Measurements from ENCODE around the gene TRAF4. TPM values are rescaled to one million over a fixed set of nuclear protein-coding genes. Genes with fewer than 3 reads are reported as not detected.

The TRAF4 gene
- total RNA-seq, 1 donor from 2014 or later, result 143 TPM

DNA sequence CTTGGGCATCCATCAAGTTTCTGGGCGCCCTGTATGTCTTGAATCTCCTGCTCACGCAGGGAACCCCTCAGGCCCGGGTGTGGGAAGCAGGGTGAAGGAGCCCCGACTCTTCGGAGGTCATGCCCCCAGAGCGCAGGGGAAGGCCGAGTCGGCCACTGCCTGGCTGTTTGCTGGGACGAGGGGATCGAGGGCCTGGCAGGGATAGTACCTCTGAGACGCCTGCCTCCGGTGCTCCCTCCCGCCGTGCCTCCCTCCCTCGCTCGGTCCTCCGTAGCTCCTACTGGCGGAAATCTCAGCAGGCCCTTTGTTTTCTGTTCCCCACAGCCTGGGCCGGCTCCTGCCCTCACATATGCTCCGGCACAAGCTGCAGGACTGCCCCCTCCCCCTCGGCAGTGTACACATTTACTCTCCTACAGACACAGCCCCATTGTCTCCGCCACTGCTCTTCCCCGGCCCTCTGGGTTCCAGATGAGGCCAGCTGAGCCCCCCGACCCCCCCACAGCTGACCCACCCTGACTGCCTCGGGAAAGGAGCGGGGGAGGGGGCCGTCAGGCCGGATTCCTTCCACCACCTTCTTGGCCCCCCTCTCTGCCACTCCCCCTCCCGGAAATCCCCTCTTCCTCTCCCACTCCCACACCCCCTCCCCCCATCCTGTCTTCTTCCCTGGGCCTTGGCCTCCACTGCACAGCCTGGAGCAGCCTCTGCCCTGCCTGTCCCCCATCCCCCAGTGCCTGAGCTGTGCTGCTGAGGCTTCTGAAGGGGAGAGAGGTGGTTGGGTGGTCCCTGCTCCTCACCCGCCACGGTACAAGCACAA, 1.4 kb downstream of the TRAF4 start:
- peak; percentile 27 for DNase-seq (ENCODE audit: low read depth)
- peaks cover 31% of the 10 kb centered on the region for H3K4me1 ChIP-seq (ENCODE audit: insufficient read depth, low read length)
- TF ChIP-seq EZH2 (IDR thresholded peaks at IDR 0.05; ENCODE audit: insufficient read depth, low read length) (no peak), CTCF (IDR thresholded peaks at IDR 0.05; ENCODE audit: insufficient read depth, low read depth, low read length) (no peak)
- no peaks in the 10 kb centered on the region for H3K27me3 Mint-ChIP-seq (ENCODE audit: low read depth, unreplicated experiment)
- FAIRE-seq, result no peak
- peak overlapping the region; percentile 92 for H3K9ac ChIP-seq (ENCODE audit: low read length)
- H3K4me3 Mint-ChIP-seq (ENCODE audit: unreplicated experiment), result peak overlapping the region; percentile 94
- H3K9me3 Mint-ChIP-seq (ENCODE audit: unreplicated experiment), result no peaks in the 10 kb centered on the region
- peaks cover 15% of the 10 kb centered on the region for H3K36me3 Mint-ChIP-seq (ENCODE audit: low read depth, unreplicated experiment)
- peaks cover 11% of the 10 kb centered on the region for H3K4me1 Mint-ChIP-seq (ENCODE audit: low read depth, unreplicated experiment)
- H3K27ac Mint-ChIP-seq (ENCODE audit: unreplicated experiment), result peak overlapping the region; percentile 92
- H3K4me3 ChIP-seq (ENCODE audit: insufficient read depth, low read depth, low read length), result peak overlapping the region; percentile 85
- peaks cover 54% of the 10 kb centered on the region for H3K79me2 ChIP-seq (ENCODE audit: insufficient read depth, low read length)
- H3K36me3 ChIP-seq (ENCODE audit: insufficient read depth, low read length), result peaks cover 7% of the 10 kb centered on the region
- H3K27ac ChIP-seq (ENCODE audit: low read depth, low read length), result peak overlapping the region; percentile 77
- H2AFZ ChIP-seq (ENCODE audit: low read depth, low read length), result no peak overlapping the region
- peak overlapping the region; percentile 95 for H3K4me2 ChIP-seq (ENCODE audit: low read length)
- peaks cover 55% of the 10 kb centered on the region for H4K20me1 ChIP-seq (ENCODE audit: insufficient read depth, low read length)
- no peaks in the 10 kb centered on the region for H3K27me3 ChIP-seq (ENCODE audit: insufficient read depth, low read length)
- H3K9me3 ChIP-seq (ENCODE audit: insufficient read depth, low read depth, low read length), result peaks cover 3% of the 10 kb centered on the region

- Mint-ChIP-seq H3K4me1 (ENCODE audit: low read depth, unreplicated experiment) (peaks cover 14% of the 10 kb centered on the region), H3K27ac (ENCODE audit: unreplicated experiment) (peak overlapping the region; percentile 92), H3K36me3 (ENCODE audit: low read depth, unreplicated experiment) (peaks cover 13% of the 10 kb centered on the region), H3K9me3 (ENCODE audit: unreplicated experiment) (no peaks in the 10 kb centered on the region), H3K27me3 (ENCODE audit: low read depth, unreplicated experiment) (no peaks in the 10 kb centered on the region), H3K4me3 (ENCODE audit: unreplicated experiment) (peak overlapping the region; percentile 94)
- Histone ChIP-seq H3K9me3 (ENCODE audit: insufficient read depth, low read depth, low read length) (no peaks in the 10 kb centered on the region), H4K20me1 (ENCODE audit: insufficient read depth, low read length) (peaks cover 62% of the 10 kb centered on the region), H3K27ac (ENCODE audit: low read depth, low read length) (peak overlapping the region; percentile 7), H3K36me3 (ENCODE audit: insufficient read depth, low read length) (peaks cover 14% of the 10 kb centered on the region), H3K4me1 (ENCODE audit: insufficient read depth, low read length) (peaks cover 35% of the 10 kb centered on the region), H3K4me3 (ENCODE audit: insufficient read depth, low read depth, low read length) (peak overlapping the region; percentile 85), H3K79me2 (ENCODE audit: insufficient read depth, low read length) (peaks cover 61% of the 10 kb centered on the region), H2AFZ (ENCODE audit: low read depth, low read length) (no peak overlapping the region), H3K4me2 (ENCODE audit: low read length) (peak overlapping the region; percentile 95), H3K9ac (ENCODE audit: low read length) (peak overlapping the region; percentile 92), H3K27me3 (ENCODE audit: insufficient read depth, low read length) (no peaks in the 10 kb centered on the region)
- FAIRE-seq (no peak), DNase-seq (ENCODE audit: low read depth) (no peak)
- TF ChIP-seq CTCF (IDR thresholded peaks at IDR 0.05; ENCODE audit: insufficient read depth, low read depth, low read length), result no peak
- TF ChIP-seq EZH2 (IDR thresholded peaks at IDR 0.05; ENCODE audit: insufficient read depth, low read length), result no peak
Measured at GRCh38 chr17:28745786-28746411, 2.1 kb downstream of the TRAF4 start.
